Stomach smooth muscle (tissue), 2 donors: ENCODE measurements around the gene LRRC74B.
"Not testable (repeated sequence)": the region's sequence is repeated elsewhere in the genome, so short reads cannot be mapped to it uniquely, and the experiment has no call there.

Experiments
- H3K27ac ChIP-seq: one replicate; pipeline ENCODE4 v1.7.0; 2013; ENCODE audit warnings: mild to moderate bottlenecking, low read length, inconsistent platforms
- H3K27me3 ChIP-seq, 2 donors: one replicate each; pipeline ENCODE4 v1.7.0; 2013; ENCODE audit warnings: low read length in 2 of 2; ENCODE audit not compliant: insufficient read depth in 2 of 2, control insufficient read depth in 1 of 2
- H3K36me3 ChIP-seq, 2 donors: one replicate each; pipeline ENCODE4 v1.7.0; 2013; ENCODE audit warnings: low read length in 2 of 2; ENCODE audit not compliant: control insufficient read depth in 2 of 2, insufficient read depth in 2 of 2
- H3K4me1 ChIP-seq: one replicate; pipeline ENCODE4 v1.7.0; 2013; ENCODE audit warnings: low read length; ENCODE audit not compliant: control insufficient read depth, insufficient read depth
- H3K4me3 ChIP-seq, 2 donors: one replicate each; pipeline ENCODE4 v1.7.0; 2013; ENCODE audit warnings: low read length in 2 of 2
- H3K9ac ChIP-seq, 2 donors: one replicate each; pipeline ENCODE4 v1.7.0; 2013; ENCODE audit warnings: low read length in 2 of 2, mild to moderate bottlenecking in 1 of 2
- H3K9me3 ChIP-seq, 2 donors: one replicate each; pipeline ENCODE4 v1.7.0; 2013; ENCODE audit warnings: low read length in 2 of 2; ENCODE audit not compliant: control insufficient read depth in 2 of 2
- donor health status: healthy.
- donor health status: Pancreatic carcinoma.

Gene LRRC74B

DNA sequence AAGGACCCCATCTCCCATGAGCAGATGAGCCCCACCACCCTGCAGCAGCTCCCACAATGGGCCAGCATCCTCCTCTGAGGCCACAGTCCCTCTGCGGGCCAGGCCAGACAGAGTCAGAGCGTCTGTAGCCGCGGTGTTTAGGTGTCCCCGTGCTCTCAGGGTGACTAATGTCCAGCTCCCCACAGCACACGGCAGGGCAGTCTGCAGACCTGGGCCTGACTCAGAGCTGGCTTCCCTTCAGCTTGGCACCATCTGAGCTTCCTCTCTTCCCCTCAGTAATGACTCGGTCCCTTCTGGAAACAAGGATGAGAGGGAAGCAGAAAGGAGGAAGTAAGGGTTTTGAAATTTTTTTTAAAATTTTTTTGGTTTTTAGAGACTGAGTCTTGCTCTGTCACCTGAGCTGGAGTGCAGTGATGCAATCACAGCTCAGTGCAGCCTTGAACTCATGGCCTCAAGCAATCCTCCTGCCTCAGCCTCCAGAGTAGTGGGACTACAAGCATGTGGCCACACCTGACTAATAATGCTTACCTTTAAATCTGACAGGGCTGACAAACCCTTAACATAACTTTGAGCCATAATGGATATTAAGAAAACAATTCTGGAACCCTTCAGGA is 28.5 kb downstream of the LRRC74B start:
- Histone ChIP-seq H3K9ac (no peak overlapping the region), H3K27me3 (no peaks in the 10 kb centered on the region), H3K9me3 (no peaks in the 10 kb centered on the region), H3K4me1 (no peaks in the 10 kb centered on the region), H3K27ac (no peak overlapping the region), H3K36me3 (no peaks in the 10 kb centered on the region), H3K4me3 (no peak overlapping the region)

DNA sequence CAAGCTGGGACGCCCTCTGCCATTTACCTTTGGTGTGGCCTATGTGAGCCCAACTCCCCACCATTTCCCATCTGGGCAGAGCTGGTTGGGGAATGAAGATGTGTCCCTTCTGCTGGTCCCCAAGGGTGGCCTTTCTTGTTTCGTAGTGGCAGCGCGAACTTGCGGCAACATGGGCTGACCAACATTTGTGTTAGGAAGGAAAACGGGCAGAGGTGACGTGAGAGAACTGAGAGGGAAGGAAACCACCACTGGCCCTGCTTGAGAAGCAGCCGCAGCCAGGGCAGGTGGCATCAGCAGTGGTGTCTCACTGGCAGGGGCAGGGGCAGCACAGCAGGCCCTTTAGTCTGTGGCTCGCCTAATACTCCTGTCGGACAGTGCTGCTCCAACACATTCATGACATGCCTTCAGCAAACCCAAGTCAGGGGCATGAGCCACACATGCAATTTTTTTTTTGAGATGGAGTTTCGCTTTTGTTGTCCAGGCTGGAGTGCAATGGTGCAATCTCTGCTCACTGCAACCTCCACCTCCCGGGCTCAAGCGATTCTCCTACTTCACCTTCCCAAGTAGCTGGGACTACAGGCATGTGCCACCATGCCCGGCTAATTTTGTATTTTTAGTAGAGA is 29.9 kb downstream of the LRRC74B start:
- Histone ChIP-seq H3K36me3 (no peaks in the 10 kb centered on the region), H3K27me3 (no peaks in the 10 kb centered on the region), H3K9ac (no peak overlapping the region), H3K4me1 (no peaks in the 10 kb centered on the region), H3K4me3 (no peak overlapping the region), H3K27ac (no peak overlapping the region), H3K9me3 (no peaks in the 10 kb centered on the region)

DNA sequence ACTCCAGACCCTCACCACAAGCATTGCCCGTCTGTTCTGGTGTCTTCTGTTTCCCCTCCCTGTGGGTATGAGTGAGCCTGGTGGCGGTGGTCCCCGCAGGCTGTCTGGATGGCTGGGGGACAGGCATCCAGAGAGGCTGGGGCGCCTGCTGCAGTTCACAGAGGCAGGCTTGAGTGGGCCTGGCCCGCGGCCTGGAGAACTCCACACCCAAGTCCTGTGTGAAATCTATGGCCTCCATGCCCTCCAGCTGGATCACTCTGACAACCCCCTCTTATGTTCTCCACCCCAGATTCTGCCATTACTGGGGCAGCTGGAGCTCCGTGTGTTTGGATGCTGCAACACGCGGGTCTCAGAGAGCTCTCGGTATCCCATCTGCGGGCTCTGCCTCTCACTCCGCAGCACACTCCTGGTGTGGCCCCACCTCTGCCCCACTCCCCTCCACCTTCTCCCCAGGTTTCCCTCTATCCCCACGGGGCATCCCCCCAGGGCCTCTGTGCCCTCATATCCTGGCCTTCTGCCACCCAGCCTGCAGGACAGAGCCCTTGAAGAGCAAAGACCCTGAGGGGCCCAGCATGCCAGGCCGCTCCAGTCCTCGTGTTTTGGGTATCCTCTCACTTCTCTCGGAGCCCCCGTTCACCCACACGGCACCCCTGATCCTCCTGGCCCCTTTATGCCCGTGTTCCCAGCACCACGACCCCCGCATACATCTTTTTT is 31.3 kb downstream of the LRRC74B start:
- H3K4me1 ChIP-seq, result no peaks in the 10 kb centered on the region
- H3K4me3 ChIP-seq, result no peak overlapping the region
- H3K27ac ChIP-seq, result no peak overlapping the region
- H3K9me3 ChIP-seq, result no peaks in the 10 kb centered on the region
- H3K9ac ChIP-seq, result no peak overlapping the region
- H3K36me3 ChIP-seq, result no peaks in the 10 kb centered on the region
- H3K27me3 ChIP-seq, result no peaks in the 10 kb centered on the region

DNA sequence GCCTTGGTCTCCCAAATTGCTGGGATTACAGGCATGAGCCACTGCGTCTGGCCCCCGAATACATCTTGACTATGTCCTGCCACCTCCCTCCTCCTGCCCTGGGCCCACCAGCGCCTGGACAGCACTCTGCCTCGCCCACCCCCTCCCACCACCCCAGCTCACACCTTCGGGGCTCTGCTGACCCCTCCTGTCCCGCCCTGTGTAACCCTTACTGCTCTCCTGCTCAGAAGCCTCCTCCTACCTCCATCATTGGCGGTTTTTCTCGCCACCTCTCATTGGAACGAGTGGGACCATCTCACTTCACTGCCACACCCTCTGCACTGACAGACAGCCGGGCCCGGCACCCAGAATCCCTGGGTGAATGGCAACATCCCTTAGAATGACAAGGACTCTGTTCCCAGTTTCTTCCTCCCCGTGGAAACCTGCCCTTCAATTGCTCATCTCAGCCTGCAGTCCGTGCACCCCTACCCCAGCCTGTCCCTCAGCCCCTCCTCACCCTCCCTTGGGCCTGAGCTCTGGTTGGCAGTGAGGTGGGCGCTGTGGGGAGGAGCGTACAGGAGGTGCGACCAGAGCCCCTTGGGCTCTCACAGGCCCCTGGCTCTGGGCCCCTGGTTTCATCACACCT is 32.2 kb downstream of the LRRC74B start:
- no peaks in the 10 kb centered on the region for H3K27me3 ChIP-seq
- no peak overlapping the region for H3K27ac ChIP-seq
- H3K4me1 ChIP-seq, result no peaks in the 10 kb centered on the region
- no peak overlapping the region for H3K9ac ChIP-seq
- H3K9me3 ChIP-seq, result no peaks in the 10 kb centered on the region
- H3K36me3 ChIP-seq, result no peaks in the 10 kb centered on the region
- no peak overlapping the region for H3K4me3 ChIP-seq

DNA sequence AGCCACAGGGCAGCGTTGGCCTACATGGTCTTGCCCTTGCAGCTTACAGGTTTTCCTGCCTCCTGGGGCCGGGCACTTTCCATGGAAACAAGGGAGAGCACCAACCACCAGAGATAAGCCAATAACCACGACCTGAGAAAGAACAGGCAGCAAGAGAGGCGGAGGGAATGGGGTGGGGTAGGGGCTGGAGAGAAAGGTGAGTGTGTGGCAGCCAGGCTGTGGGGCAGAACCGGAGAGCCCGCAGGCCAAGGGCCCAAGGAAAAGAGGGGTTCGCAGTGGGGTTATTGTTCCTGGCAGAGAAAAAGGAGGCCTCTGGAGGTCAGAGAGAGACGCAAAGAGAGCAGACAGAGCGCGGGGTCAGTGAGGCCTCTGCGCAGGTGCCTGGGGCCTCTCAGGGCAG is 33.2 kb downstream of the LRRC74B start:
- H3K4me1 ChIP-seq, result no peaks in the 10 kb centered on the region
- H3K36me3 ChIP-seq, result no peaks in the 10 kb centered on the region
- no peaks in the 10 kb centered on the region for H3K27me3 ChIP-seq
- no peaks in the 10 kb centered on the region for H3K9me3 ChIP-seq
- H3K27ac ChIP-seq, result no peak overlapping the region
- no peak overlapping the region for H3K4me3 ChIP-seq
- no peak overlapping the region for H3K9ac ChIP-seq

DNA sequence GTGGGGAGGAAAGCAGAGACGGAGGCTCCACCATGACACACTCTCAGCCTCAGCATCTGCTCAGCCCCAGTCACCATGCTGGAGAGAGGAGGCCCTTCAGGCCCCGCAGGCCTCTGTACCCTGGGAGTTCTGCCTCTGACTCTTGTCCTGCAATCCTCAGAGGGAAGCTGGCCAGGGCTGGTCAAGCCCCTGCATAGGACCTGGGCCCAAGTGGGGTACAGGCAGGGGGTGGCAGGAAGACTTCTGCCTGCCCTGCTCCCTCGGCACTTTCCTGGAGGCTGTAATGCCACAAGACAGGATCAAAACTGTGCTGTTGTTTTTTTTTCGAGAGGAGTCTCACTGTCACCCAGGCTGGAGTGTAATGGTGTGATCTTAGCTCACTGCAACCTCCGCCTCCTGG is 33.7 kb downstream of the LRRC74B start:
- no peaks in the 10 kb centered on the region for H3K27me3 ChIP-seq

DNA sequence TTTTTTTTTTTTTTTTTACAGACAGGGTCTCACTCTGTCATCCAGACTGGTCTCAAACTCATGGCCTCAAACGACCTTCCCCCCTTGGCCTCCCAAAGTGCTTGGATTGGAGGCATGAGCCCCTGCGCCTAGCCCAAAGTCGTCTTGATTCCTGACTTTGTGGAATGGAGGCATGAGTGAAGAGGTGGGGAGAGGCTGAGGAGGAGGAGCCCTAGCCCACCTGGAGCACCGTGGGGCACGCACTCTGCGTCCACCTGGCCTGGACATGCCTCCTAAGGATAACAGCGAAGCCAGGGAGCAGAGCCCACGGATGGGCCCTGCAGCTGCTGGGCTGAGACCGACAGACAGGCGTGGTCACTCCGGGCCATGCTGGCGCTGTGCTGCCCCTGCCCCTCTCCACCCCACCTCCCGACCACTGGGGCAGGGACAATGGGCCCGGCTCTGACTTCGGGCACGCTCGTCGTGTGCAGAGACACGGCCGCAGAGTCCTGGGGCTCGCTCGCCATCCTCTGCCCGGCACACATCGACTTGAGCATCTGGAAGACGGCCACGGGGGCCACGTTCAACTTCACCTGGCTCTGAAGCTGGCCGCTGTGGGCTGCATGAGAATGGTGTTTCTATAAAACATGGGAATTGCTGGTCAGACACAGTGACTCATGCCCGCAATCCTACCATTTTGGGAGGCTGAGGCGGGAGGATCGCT is 34.8 kb downstream of the LRRC74B start:
- Histone ChIP-seq H3K9ac (no peak overlapping the region), H3K9me3 (no peaks in the 10 kb centered on the region), H3K4me3 (no peak overlapping the region), H3K27ac (no peak overlapping the region), H3K4me1 (no peaks in the 10 kb centered on the region), H3K27me3 (no peaks in the 10 kb centered on the region), H3K36me3 (no peaks in the 10 kb centered on the region)

More for the DNA sequence above, 33.7 kb downstream of the LRRC74B start:
- H3K9me3 ChIP-seq, result no peaks in the 10 kb centered on the region
- no peaks in the 10 kb centered on the region for H3K4me1 ChIP-seq
- H3K27ac ChIP-seq, result no peak overlapping the region
- no peak overlapping the region for H3K4me3 ChIP-seq
- no peaks in the 10 kb centered on the region for H3K36me3 ChIP-seq
- no peak overlapping the region for H3K9ac ChIP-seq

DNA sequence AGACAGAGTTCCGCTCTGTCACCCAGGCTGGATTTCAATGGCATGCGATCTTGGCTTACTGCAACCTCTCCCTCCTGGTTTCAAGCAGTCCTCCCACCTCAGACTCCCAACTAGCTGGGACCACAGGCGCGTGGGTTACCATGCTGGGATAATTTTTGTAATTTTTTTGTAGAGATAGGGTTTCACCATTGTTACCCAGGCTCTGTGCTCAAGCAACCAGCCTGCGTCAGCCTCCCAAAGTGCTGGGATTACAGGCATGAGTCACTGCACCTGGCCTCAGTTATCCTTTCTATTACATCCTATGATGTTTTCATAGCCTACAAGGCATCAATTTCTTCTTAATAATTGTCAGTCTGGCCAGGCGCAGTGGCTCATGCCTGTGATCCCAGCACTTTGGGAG is 36.5 kb downstream of the LRRC74B start:
- H3K36me3 ChIP-seq, result no peaks in the 10 kb centered on the region
- no peak overlapping the region for H3K27ac ChIP-seq
- no peak overlapping the region for H3K4me3 ChIP-seq
- no peaks in the 10 kb centered on the region for H3K4me1 ChIP-seq
- no peaks in the 10 kb centered on the region for H3K9me3 ChIP-seq
- H3K27me3 ChIP-seq, result no peaks in the 10 kb centered on the region
- no peak overlapping the region for H3K9ac ChIP-seq

DNA sequence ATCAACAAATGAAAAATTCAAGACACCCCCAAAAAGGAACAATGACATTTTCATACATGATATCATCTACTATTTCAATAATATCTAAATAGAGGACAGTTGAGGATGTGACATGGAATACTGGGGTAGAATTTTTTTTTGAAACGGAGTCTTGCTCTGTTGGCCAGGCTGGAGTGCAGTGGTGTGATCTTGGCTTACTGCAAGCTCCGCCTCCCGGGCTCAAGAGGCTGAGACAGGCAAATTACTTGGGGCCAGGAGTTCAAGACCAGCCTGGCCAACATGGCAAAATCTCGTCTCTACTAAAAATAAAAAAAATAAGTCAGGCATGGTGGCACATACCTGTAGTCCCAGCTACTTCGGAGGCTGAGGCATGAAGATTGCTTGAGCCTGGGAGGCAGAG is 41.4 kb downstream of the LRRC74B start:
- no peak overlapping the region for H3K27ac ChIP-seq
- H3K4me1 ChIP-seq, result no peaks in the 10 kb centered on the region
- no peaks in the 10 kb centered on the region for H3K9me3 ChIP-seq
- H3K27me3 ChIP-seq, result peaks cover 0 to 2% of the 10 kb centered on the region in 2 donors
- no peak overlapping the region for H3K9ac ChIP-seq
- no peak overlapping the region for H3K4me3 ChIP-seq
- H3K36me3 ChIP-seq, result no peaks in the 10 kb centered on the region

DNA sequence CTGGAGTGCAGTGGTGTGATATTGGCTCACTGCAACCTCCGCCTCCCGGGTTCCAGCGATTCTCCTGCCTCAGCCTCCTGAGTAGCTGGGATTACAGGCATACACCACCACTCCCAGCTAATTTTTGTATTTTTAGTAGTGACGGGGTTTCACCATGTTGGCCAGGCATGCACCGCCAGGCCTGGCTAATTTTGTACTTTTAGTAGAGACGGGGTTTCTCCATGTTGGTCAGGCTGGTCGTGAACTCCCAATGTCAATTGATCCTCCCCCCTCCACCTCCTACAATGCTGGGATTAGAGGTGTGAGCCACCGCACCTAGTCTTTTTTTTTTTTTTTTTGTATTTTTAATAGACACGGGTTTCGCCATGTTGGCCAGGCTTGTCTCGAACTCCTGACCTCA is 42.2 kb downstream of the LRRC74B start:
- not testable (repeated sequence) for H3K36me3 ChIP-seq, H3K27ac ChIP-seq, H3K9ac ChIP-seq, H3K9me3 ChIP-seq, H3K4me1 ChIP-seq, H3K27me3 ChIP-seq, H3K4me3 ChIP-seq
